ENCODE measurements around the gene ARFGEF3. TPM values are rescaled to one million over a fixed set of nuclear protein-coding genes. Genes with fewer than 3 reads are reported as not detected.
"Not testable (repeated sequence)": the region's sequence is repeated elsewhere in the genome, so short reads cannot be mapped to it uniquely, and the experiment has no call there.

The ARFGEF3 gene, protein sequence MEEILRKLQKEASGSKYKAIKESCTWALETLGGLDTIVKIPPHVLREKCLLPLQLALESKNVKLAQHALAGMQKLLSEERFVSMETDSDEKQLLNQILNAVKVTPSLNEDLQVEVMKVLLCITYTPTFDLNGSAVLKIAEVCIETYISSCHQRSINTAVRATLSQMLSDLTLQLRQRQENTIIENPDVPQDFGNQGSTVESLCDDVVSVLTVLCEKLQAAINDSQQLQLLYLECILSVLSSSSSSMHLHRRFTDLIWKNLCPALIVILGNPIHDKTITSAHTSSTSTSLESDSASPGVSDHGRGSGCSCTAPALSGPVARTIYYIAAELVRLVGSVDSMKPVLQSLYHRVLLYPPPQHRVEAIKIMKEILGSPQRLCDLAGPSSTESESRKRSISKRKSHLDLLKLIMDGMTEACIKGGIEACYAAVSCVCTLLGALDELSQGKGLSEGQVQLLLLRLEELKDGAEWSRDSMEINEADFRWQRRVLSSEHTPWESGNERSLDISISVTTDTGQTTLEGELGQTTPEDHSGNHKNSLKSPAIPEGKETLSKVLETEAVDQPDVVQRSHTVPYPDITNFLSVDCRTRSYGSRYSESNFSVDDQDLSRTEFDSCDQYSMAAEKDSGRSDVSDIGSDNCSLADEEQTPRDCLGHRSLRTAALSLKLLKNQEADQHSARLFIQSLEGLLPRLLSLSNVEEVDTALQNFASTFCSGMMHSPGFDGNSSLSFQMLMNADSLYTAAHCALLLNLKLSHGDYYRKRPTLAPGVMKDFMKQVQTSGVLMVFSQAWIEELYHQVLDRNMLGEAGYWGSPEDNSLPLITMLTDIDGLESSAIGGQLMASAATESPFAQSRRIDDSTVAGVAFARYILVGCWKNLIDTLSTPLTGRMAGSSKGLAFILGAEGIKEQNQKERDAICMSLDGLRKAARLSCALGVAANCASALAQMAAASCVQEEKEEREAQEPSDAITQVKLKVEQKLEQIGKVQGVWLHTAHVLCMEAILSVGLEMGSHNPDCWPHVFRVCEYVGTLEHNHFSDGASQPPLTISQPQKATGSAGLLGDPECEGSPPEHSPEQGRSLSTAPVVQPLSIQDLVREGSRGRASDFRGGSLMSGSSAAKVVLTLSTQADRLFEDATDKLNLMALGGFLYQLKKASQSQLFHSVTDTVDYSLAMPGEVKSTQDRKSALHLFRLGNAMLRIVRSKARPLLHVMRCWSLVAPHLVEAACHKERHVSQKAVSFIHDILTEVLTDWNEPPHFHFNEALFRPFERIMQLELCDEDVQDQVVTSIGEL (N-terminal part only)
- 1 to 10 TPM; 1.6 to 1.7 TPM for total RNA-seq

DNA sequence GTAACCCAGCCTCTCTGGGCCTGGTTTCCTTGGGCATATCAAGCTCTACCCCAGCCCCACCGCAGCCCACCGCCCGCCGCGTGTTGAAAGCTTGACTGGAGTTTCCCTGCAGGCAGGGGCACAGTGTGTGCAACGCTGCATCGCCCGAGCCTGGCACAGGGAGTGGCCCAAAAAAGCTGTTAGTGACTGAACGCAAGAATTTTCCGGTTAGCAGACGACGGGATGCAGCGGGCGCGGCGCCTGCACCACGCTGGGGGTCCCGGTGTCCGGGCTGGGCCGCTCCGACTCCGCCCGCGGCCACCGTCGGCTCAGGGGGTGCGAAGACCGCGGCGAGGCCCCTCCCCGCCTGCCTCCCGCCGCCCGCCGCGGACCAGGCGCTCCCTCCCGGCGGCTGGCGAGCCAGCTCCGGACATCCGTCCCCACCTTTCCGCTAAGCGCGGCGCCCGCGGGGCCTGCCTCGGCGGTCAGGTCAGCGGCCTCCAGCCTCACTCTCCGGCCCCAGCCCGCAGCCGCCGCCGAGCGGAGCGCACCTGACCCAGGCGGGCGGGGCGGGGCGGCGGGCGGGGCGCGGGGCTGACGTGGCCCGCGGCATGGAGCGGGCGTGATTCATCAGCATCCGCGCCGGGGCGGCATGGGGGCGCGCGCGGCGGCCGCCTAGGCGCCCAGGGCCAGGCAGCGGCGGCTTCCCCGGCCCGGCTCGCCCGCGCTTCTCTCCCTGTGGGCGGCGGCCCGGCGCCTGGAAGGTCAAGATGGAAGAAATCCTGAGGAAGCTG is at the start of gene ARFGEF3:
TSS of gene ARFGEF3 (plus strand) at position 602 of the 773 bp plus-strand sequence. CDS start at position 750, 148 bp downstream.
- DNase-seq: peak; percentile 73
- Mint-ChIP-seq H3K36me3 (no peaks in the 10 kb centered on the region), H3K9me3 (no peaks in the 10 kb centered on the region), H3K4me3 (peak within 1 kb of the TSS; percentile 72), H3K27ac (no peak within 1 kb of the TSS), H3K4me1 (peaks cover 9% of the 10 kb centered on the region), H3K27me3 (peaks cover 70% of the 10 kb centered on the region)

DNA sequence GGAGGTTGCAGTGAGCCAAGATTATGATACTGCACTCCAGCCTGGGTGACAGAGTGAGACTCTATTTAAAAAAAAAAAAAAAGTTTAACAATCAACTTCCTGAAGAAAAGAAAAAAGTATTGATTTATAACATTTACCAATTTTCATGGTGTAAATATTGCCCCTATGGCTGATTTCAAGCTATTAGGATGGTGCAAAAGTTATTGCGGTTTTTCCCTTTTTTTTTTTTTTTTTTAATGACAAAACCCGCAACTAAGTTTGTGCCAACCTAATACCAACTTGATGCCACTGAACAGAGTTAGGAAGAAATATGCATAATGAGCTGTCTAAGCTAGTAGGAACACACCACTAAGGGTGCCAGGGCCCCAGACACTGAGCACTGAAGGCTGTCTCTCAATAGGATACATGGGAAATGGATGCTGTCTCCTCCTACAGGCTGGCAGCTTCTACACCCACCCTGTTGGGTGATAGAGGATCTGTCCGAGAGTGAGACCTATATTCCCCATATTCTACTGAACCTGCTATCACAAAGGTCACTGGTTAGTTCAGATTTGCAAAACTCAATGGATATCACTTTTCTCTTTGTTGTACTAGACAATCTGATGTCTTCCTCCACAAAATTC is 48.0 kb upstream of the ARFGEF3 start:
- Mint-ChIP-seq H3K4me3 (no peak overlapping the region), H3K27me3 (peaks cover 20% of the 10 kb centered on the region), H3K4me1 (peaks cover 10% of the 10 kb centered on the region), H3K9me3 (no peaks in the 10 kb centered on the region), H3K36me3 (no peaks in the 10 kb centered on the region), H3K27ac (no peak overlapping the region)
- DNase-seq: no peak

DNA sequence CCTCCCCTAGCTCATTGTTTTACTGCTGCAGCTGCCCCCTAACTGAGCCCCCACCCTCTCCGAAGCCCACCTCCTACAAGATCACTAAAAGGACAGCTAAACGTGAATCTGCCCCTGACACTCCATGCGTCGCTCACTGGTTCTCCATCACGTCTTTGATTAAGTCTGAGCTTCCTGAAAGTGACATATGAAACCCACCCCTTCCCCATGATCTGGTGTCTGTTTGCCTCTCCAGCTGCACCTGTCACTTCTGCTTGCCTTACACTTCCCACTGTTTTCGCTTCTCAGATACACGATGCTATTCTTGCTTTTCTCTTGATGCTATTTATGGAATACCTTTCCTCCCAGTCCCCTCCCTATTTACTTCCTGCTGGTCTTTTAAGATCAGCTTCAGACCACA is 46.5 kb upstream of the ARFGEF3 start:
- DNase-seq: no peak
- H3K36me3 Mint-ChIP-seq: no peaks in the 10 kb centered on the region
- H3K9me3 Mint-ChIP-seq: no peaks in the 10 kb centered on the region
- H3K27me3 Mint-ChIP-seq: peaks cover 14% of the 10 kb centered on the region
- no peak overlapping the region for H3K4me3 Mint-ChIP-seq
- H3K27ac Mint-ChIP-seq: no peak overlapping the region
- peaks cover 6% of the 10 kb centered on the region for H3K4me1 Mint-ChIP-seq

DNA sequence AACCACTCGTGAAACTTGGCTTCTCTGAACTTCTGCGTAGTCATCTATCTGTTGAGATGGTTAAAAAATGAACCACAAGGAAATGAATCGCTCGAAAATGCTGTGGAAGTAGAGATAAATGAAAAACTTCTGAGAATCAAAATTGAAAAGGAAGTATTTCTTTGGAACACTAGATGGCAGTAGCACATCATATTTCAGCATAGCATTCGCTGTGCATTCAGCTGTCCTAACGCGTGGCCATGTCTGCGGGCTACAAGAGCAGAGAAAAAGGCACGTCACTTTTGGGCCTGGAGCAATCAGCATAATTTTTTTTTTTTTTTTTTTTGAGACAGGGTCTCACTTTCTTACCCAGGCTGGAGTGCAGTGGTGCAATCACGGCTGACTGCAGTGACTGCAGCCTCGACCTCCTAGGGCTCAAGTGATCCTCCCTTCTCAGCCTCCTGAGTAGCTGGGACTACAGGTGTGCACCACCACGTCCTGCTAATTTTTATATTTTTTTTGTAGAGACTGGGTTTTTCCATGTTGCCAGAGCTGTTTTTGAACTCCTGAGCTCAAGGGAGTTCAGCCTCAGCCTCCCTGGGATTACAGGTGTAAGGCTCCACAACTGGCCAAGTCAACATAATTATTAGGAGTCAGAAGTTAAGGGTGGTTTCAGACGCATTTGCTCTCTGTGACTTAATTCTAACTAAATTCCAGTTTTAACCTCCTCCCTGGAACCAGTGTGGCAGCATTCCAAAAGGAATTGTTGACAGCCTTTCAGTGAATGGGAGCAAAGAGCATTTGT is 45.7 kb upstream of the ARFGEF3 start:
- H3K9me3 Mint-ChIP-seq: no peaks in the 10 kb centered on the region
- peaks cover 20% of the 10 kb centered on the region for H3K27me3 Mint-ChIP-seq
- peak; percentile 16 for DNase-seq
- no peak overlapping the region for H3K4me3 Mint-ChIP-seq
- H3K36me3 Mint-ChIP-seq: no peaks in the 10 kb centered on the region
- peaks cover 6% of the 10 kb centered on the region for H3K4me1 Mint-ChIP-seq
- H3K27ac Mint-ChIP-seq: no peak overlapping the region

DNA sequence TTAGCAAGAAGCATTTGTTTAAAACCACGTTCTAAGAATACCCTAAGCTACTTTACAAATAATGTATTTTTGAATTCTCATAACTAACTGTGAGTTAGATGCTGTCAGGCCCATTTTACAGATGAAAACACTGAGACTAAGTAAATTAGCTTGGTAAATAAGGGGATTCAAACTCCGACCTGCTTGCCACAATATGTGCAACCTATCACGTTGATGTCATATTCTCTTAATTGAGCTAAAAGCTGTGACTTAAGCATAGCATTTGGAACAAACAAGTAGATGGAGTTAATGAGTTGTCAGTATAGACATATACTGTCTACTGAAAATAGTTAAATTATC is 45.1 kb upstream of the ARFGEF3 start:
- H3K4me1 Mint-ChIP-seq: peaks cover 6% of the 10 kb centered on the region
- H3K27ac Mint-ChIP-seq: no peak overlapping the region
- H3K9me3 Mint-ChIP-seq: no peaks in the 10 kb centered on the region
- H3K4me3 Mint-ChIP-seq: no peak overlapping the region
- no peaks in the 10 kb centered on the region for H3K36me3 Mint-ChIP-seq
- peaks cover 24% of the 10 kb centered on the region for H3K27me3 Mint-ChIP-seq
- no peak for DNase-seq

DNA sequence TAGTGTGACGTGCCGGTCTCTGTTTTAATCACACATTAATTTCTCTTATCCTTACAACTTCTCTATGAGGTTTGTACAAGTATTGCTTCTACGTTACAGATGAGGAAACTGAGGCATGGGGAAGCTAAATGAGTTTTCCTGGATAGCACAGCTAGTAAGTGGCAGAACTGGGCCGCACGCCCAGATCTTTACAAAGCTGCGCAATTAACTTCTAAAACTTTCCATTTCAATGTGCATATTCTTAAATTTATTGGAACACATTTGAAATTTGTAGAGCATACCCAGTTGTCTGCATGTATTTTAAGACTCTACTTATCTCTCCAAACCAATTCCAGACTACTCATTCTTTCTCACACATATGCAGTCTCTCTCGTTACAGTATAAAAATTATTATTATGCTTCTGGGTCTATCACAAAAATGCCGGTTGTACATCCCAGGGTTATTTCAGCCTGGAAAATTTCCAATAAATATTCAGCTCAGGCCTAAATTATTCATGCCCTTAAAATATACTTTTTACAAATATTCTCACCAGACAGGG is 44.3 kb upstream of the ARFGEF3 start:
- Mint-ChIP-seq H3K27me3 (peaks cover 24% of the 10 kb centered on the region), H3K27ac (no peak overlapping the region), H3K4me1 (peaks cover 6% of the 10 kb centered on the region), H3K9me3 (no peaks in the 10 kb centered on the region), H3K36me3 (no peaks in the 10 kb centered on the region), H3K4me3 (no peak overlapping the region)
- no peak for DNase-seq

DNA sequence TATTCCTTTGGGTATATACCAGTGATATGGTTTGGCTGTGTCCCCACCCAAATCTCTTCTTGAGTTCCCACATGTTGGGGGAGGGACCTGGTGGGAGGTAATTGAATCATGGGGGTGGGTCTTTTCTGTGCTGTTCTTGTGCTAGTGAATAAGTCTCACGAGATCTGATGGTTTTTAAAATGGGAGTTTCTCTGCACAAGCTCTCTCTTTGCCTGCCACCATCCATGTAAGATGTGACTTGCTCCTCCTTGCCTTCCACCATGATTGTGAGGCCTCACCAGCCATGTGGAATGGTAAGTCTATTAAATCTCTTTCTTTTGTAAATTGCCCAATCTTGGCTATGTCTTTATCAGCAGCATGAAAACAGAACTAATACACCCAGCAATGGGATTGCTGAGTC is 42.5 kb upstream of the ARFGEF3 start:
- not testable (repeated sequence) for H3K9me3 Mint-ChIP-seq, DNase-seq

DNA sequence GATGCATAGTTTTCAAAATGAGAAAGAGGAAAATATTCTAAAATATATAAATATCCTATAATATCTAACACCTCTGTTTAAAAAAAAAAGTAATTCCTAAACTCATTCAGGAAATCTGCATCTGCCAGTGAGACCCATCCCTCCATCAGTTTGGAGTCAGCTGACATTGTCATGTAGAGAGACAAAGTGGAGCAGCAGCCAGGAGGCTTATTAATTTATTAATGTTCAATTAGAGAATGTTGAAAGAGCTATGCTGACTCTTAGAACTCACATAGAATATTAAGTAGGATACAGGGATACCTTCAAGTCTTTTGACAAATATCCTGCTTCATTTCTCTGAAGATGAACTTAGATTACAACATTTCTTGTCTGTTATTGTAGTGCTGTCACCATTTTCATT is 41.8 kb upstream of the ARFGEF3 start:
- no peaks in the 10 kb centered on the region for H3K36me3 Mint-ChIP-seq
- H3K4me3 Mint-ChIP-seq: no peak overlapping the region
- no peak for DNase-seq
- peaks cover 6% of the 10 kb centered on the region for H3K4me1 Mint-ChIP-seq
- no peak overlapping the region for H3K27ac Mint-ChIP-seq
- peaks cover 23% of the 10 kb centered on the region for H3K27me3 Mint-ChIP-seq
- peaks cover 3% of the 10 kb centered on the region for H3K9me3 Mint-ChIP-seq

More for the DNA sequence above, 42.5 kb upstream of the ARFGEF3 start:
- peaks cover 27% of the 10 kb centered on the region for H3K27me3 Mint-ChIP-seq
- H3K27ac Mint-ChIP-seq, H3K4me1 Mint-ChIP-seq, H3K36me3 Mint-ChIP-seq, H3K4me3 Mint-ChIP-seq: not testable (repeated sequence)

DNA sequence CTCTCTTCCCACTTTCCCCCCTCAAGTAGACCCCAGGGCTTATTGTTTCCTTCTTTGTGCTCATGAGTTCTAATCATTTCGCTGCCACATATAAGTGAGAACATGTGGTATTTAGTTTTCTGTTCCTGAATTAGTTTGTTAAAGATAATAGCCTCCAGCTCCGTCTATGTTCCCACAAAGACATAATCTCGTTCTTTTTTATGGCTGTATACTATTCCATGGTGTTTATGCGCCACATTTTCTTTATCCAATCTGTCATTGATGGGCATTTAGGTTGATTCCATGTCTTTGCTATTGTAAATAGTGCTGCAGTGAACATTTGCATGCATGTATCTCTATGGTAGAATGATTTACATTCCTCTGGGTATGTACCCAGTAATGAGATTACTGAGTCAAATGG is 37.6 kb upstream of the ARFGEF3 start:
- Mint-ChIP-seq H3K4me3 (no peak overlapping the region), H3K36me3 (no peaks in the 10 kb centered on the region), H3K4me1 (no peaks in the 10 kb centered on the region), H3K9me3 (peaks cover 3% of the 10 kb centered on the region), H3K27me3 (peaks cover 13% of the 10 kb centered on the region), H3K27ac (no peak overlapping the region)
- no peak for DNase-seq

DNA sequence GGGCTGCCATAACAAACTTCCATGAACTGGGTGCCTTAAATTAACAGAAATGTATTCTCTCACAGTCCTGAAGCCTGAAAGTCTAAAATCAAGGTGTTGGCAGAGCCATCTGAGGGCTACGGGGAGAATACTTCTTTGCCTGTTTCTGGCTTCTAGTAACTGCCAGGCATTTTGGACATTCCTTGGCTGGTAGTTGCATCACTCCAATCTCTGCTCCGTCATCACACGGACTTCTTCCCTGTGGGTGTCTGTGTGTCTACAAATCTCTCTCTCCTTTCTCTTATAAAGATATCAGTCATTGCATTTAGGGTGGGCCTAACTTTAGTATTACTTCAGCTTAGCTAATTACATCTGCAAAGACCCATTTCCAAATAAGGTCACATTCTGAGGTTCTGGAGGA is 33.6 kb upstream of the ARFGEF3 start:
- H3K27ac Mint-ChIP-seq: no peak overlapping the region
- no peak for DNase-seq
- H3K4me1 Mint-ChIP-seq: no peaks in the 10 kb centered on the region
- H3K36me3 Mint-ChIP-seq: no peaks in the 10 kb centered on the region
- H3K9me3 Mint-ChIP-seq: peaks cover 3% of the 10 kb centered on the region
- peaks cover 3% of the 10 kb centered on the region for H3K27me3 Mint-ChIP-seq
- no peak overlapping the region for H3K4me3 Mint-ChIP-seq

DNA sequence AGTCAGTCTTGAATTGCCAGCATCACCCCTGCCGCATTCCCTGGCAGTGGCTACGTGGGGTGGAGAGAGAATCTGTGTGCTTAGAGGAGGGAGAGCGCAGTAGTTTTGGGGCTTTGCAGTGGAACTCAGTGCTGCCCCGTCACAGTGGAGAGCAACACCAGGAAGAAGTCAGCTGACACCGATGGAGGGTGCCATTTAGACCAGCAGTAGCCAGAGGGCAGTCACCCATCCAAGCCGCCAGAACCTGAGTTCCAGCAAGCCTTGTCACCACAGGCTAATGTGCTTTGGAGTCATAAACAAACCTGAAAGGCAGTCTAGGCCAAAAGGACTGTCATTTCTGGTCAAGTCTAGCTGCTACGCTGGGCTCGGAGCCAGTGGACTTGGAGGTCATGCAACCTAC is 32.5 kb upstream of the ARFGEF3 start:
- H3K27ac Mint-ChIP-seq: no peak overlapping the region
- peaks cover 5% of the 10 kb centered on the region for H3K27me3 Mint-ChIP-seq
- no peaks in the 10 kb centered on the region for H3K4me1 Mint-ChIP-seq
- H3K36me3 Mint-ChIP-seq: no peaks in the 10 kb centered on the region
- peaks cover under 1% of the 10 kb centered on the region for H3K9me3 Mint-ChIP-seq
- H3K4me3 Mint-ChIP-seq: no peak overlapping the region
- DNase-seq: no peak

DNA sequence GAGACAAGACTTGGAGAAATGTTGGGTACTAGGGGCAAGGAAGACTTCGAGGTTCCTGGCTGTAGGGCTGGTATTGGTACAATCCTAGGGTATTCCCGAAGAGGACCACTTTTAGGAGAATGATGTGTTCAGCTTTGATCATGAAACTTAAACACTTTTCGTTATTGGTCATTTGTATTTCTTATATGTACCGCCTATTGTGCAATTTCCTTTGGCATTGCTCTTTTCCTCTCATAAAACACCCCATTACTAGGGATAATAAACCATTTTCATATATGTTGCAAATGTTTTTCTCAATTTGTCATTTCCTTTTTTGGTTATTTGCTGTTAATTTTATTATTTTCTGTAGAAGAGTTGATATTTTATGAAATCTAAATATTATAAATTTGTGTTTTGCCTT is 18.9 kb upstream of the ARFGEF3 start:
- Mint-ChIP-seq H3K4me1 (no peaks in the 10 kb centered on the region), H3K9me3 (peaks cover 7% of the 10 kb centered on the region), H3K27ac (no peak overlapping the region), H3K4me3 (no peak overlapping the region), H3K36me3 (no peaks in the 10 kb centered on the region), H3K27me3 (peaks cover 40% of the 10 kb centered on the region)
- DNase-seq: no peak

DNA sequence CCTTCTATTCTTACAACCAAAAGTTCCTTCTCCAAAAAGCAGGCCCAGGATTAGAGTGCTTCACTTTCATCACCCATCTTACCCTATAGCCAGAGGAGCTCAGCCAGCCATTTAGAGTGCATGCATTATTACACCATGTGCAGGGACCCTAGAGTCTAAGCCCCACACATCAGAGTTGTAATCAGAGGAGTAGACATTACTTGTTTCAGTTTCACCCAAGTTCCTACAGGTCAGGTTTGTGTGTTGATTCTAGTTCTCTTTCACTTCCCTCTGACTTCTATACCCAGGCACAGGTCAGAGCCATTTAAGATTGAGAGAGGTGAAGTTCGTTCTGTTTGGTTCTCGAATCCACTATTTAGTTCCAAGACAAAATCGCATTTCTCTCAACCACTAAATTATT is 16.3 kb upstream of the ARFGEF3 start:
- no peak for DNase-seq
- Mint-ChIP-seq H3K9me3 (peaks cover 7% of the 10 kb centered on the region), H3K27ac (no peak overlapping the region), H3K4me3 (no peak overlapping the region), H3K4me1 (no peaks in the 10 kb centered on the region), H3K27me3 (peaks cover 37% of the 10 kb centered on the region), H3K36me3 (no peaks in the 10 kb centered on the region)
